ENCODE measurements around the gene TREX2.
"Not testable (repeated sequence)": the region's sequence is repeated elsewhere in the genome, so short reads cannot be mapped to it uniquely, and the experiment has no call there.

Gene TREX2

GRCh38 chrX:153406903-153407302, 39.0 kb downstream of the TREX2 start:
- TF ChIP-seq, protein P1, sequence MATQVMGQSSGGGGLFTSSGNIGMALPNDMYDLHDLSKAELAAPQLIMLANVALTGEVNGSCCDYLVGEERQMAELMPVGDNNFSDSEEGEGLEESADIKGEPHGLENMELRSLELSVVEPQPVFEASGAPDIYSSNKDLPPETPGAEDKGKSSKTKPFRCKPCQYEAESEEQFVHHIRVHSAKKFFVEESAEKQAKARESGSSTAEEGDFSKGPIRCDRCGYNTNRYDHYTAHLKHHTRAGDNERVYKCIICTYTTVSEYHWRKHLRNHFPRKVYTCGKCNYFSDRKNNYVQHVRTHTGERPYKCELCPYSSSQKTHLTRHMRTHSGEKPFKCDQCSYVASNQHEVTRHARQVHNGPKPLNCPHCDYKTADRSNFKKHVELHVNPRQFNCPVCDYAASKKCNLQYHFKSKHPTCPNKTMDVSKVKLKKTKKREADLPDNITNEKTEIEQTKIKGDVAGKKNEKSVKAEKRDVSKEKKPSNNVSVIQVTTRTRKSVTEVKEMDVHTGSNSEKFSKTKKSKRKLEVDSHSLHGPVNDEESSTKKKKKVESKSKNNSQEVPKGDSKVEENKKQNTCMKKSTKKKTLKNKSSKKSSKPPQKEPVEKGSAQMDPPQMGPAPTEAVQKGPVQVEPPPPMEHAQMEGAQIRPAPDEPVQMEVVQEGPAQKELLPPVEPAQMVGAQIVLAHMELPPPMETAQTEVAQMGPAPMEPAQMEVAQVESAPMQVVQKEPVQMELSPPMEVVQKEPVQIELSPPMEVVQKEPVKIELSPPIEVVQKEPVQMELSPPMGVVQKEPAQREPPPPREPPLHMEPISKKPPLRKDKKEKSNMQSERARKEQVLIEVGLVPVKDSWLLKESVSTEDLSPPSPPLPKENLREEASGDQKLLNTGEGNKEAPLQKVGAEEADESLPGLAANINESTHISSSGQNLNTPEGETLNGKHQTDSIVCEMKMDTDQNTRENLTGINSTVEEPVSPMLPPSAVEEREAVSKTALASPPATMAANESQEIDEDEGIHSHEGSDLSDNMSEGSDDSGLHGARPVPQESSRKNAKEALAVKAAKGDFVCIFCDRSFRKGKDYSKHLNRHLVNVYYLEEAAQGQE (IDR thresholded peaks at IDR 0.05; ENCODE audit: insufficient replicate concordance, low read depth): no peak
- TF ChIP-seq GABPA (IDR thresholded peaks at IDR 0.05; ENCODE audit: low read depth) (no peak), SPI1 (IDR thresholded peaks at IDR 0.05; ENCODE audit: borderline replicate concordance, low read depth) (no peak), POLR2AphosphoS5 (IDR thresholded peaks at IDR 0.05; ENCODE audit: low read depth) (no peak)
- TF ChIP-seq, protein P2, sequence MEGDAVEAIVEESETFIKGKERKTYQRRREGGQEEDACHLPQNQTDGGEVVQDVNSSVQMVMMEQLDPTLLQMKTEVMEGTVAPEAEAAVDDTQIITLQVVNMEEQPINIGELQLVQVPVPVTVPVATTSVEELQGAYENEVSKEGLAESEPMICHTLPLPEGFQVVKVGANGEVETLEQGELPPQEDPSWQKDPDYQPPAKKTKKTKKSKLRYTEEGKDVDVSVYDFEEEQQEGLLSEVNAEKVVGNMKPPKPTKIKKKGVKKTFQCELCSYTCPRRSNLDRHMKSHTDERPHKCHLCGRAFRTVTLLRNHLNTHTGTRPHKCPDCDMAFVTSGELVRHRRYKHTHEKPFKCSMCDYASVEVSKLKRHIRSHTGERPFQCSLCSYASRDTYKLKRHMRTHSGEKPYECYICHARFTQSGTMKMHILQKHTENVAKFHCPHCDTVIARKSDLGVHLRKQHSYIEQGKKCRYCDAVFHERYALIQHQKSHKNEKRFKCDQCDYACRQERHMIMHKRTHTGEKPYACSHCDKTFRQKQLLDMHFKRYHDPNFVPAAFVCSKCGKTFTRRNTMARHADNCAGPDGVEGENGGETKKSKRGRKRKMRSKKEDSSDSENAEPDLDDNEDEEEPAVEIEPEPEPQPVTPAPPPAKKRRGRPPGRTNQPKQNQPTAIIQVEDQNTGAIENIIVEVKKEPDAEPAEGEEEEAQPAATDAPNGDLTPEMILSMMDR (IDR thresholded peaks at IDR 0.05; ENCODE audit: insufficient read depth, low read length): no peak

DNA sequence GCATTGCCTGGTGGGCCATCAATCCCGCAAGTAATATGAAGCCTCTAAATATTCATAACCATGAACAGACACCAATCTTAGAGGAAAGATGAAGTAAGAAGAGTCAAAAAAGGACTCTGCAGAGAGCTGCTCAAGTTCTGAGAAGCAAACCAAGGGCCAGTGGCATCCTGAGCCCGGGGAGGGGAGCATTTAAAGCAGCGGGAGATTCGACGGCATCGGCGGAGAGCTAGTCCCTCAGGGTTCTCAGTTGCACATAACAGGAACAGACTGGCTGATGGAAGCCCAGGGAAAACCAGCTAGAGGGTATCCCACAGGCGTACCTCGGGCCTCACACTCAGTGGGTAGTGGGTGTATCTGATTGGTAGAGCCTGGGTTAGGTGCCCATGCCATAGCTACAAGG, 39.8 kb downstream of the TREX2 start:
- TF ChIP-seq SPI1 (IDR thresholded peaks at IDR 0.05; ENCODE audit: borderline replicate concordance, low read depth) (no peak), POLR2AphosphoS5 (IDR thresholded peaks at IDR 0.05; ENCODE audit: low read depth) (no peak), GABPA (IDR thresholded peaks at IDR 0.05; ENCODE audit: low read depth) (no peak)
- TF ChIP-seq, protein P1 (IDR thresholded peaks at IDR 0.05; ENCODE audit: insufficient replicate concordance, low read depth): no peak
- TF ChIP-seq, protein P2 (IDR thresholded peaks at IDR 0.05; ENCODE audit: insufficient read depth, low read length): no peak
- Histone ChIP-seq H3K4me3 (replicated peaks; ENCODE audit: insufficient read depth, low read length) (no peak overlapping the region), H3K27me3 (ENCODE audit: insufficient read depth, poor library complexity, severe bottlenecking) (no peaks in the 10 kb centered on the region), H3K27ac (replicated peaks) (no peak overlapping the region)
- no peak for DNase-seq (ENCODE audit: low read depth in 1 of 2, low spot score in 1 of 2)

More at GRCh38 chrX:153406903-153407302, 39.0 kb downstream of the TREX2 start:
- Histone ChIP-seq H3K4me3 (replicated peaks; ENCODE audit: insufficient read depth, low read length) (no peak overlapping the region), H3K27me3 (ENCODE audit: insufficient read depth, poor library complexity, severe bottlenecking) (no peaks in the 10 kb centered on the region), H3K27ac (replicated peaks) (no peak overlapping the region)
- DNase-seq (ENCODE audit: low read depth in 1 of 2, low spot score in 1 of 2): no peak

GRCh38 chrX:153405426-153405825, 40.4 kb downstream of the TREX2 start:
- Histone ChIP-seq H3K4me3 (replicated peaks; ENCODE audit: insufficient read depth, low read length) (no peak overlapping the region), H3K27me3 (ENCODE audit: insufficient read depth, poor library complexity, severe bottlenecking) (no peaks in the 10 kb centered on the region), H3K27ac (replicated peaks) (no peak overlapping the region)
- TF ChIP-seq, protein P1 (IDR thresholded peaks at IDR 0.05; ENCODE audit: insufficient replicate concordance, low read depth): no peak
- TF ChIP-seq POLR2AphosphoS5 (IDR thresholded peaks at IDR 0.05; ENCODE audit: low read depth) (no peak), SPI1 (IDR thresholded peaks at IDR 0.05; ENCODE audit: borderline replicate concordance, low read depth) (no peak), GABPA (IDR thresholded peaks at IDR 0.05; ENCODE audit: low read depth) (no peak)
- TF ChIP-seq, protein P2 (IDR thresholded peaks at IDR 0.05; ENCODE audit: insufficient read depth, low read length): no peak
- DNase-seq (ENCODE audit: low read depth in 1 of 2, low spot score in 1 of 2): no peak

DNA sequence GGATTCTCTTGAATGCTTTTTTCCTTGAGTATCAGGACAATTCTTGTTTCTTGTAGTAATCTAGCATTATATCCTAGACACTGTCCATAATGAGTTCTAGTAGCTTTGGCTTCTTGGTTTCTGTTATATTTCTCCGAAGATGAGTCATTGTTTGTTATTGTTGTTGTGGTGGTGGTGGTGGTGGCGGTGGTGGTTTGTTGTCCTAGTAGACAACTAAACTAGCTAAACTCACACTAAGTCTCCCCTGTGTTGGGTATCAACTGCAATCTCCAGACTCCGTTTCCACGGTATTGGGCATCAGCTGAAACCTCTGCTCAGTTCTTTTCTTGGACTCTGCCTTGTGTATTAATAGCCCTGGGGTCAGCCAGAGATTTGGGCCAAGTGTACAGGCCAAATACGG, 41.5 kb downstream of the TREX2 start:
- not testable (repeated sequence) for DNase-seq (ENCODE audit: low read depth in 1 of 2, low spot score in 1 of 2); H3K4me3 ChIP-seq (replicated peaks; ENCODE audit: insufficient read depth, low read length); H3K27ac ChIP-seq (replicated peaks); H3K27me3 ChIP-seq (ENCODE audit: insufficient read depth, poor library complexity, severe bottlenecking)

Measured in HL-60 (cell line).